H9 (cell line): ENCODE results near the gene STX2. TPM values are rescaled to one million over a fixed set of nuclear protein-coding genes. Genes with fewer than 3 reads are reported as not detected.

Experiments
- DNase-seq: peaks from one replicate; pipeline ENCODE4 v3.0.0-alpha.2; 2017
- H2AFZ ChIP-seq: one replicate; pipeline ENCODE4 v1.6.1; 2013; ENCODE audit warnings: mild to moderate bottlenecking, low read length, control low read depth, moderate library complexity
- H2AK5ac ChIP-seq: 2 replicates; pipeline ENCODE4 v1.6.1; 2013; ENCODE audit warnings: low read length, control low read depth, mixed read lengths; ENCODE audit not compliant: insufficient read length
- H2BK120ac ChIP-seq: one replicate; pipeline ENCODE4 v1.6.1; 2013; ENCODE audit warnings: low read depth, mild to moderate bottlenecking, low read length, control low read depth, inconsistent platforms; ENCODE audit not compliant: poor library complexity, severe bottlenecking
- H2BK12ac ChIP-seq: 2 replicates; pipeline ENCODE4 v1.6.1; 2013; ENCODE audit warnings: low read length, control low read depth, mixed read lengths, low read depth; ENCODE audit not compliant: insufficient read length
- H2BK15ac ChIP-seq: 2 replicates; pipeline ENCODE4 v1.6.1; 2013; ENCODE audit warnings: low read depth, low read length, control low read depth
- H2BK20ac ChIP-seq: one replicate; pipeline ENCODE4 v1.6.1; 2013; ENCODE audit warnings: low read depth, mild to moderate bottlenecking, low read length, control low read depth, inconsistent platforms; ENCODE audit not compliant: poor library complexity, severe bottlenecking
- H2BK5ac ChIP-seq: 2 replicates; pipeline ENCODE4 v1.6.1; 2013; ENCODE audit warnings: low read length, control low read depth, mixed read lengths; ENCODE audit not compliant: insufficient read length
- H3K14ac ChIP-seq: 2 replicates; pipeline ENCODE4 v1.6.1; 2013; ENCODE audit warnings: low read length, control low read depth; ENCODE audit not compliant: insufficient read depth
- H3K18ac ChIP-seq: 2 replicates; pipeline ENCODE4 v1.6.1; 2013; ENCODE audit warnings: low read depth, mild to moderate bottlenecking, mixed read lengths, low read length, control low read depth; ENCODE audit not compliant: insufficient read length
- H3K23ac ChIP-seq: 2 replicates; pipeline ENCODE4 v1.6.1; 2013; ENCODE audit warnings: low read length, control low read depth, mixed read lengths, low read depth; ENCODE audit not compliant: insufficient read length
- H3K23me2 ChIP-seq: 2 replicates; pipeline ENCODE4 v1.6.1; 2013; ENCODE audit warnings: low read depth, mild to moderate bottlenecking, mixed read lengths, low read length, control low read depth; ENCODE audit not compliant: insufficient read length, poor library complexity, severe bottlenecking
- H3K27ac ChIP-seq: 2 replicates; pipeline ENCODE4 v1.5.1; 2013; ENCODE audit warnings: low read length, control low read depth, mixed read lengths, low read depth; ENCODE audit not compliant: insufficient read length
- H3K27me3 ChIP-seq: 2 replicates; pipeline ENCODE4 v1.6.1; 2013; ENCODE audit warnings: low read length, control low read depth, inconsistent platforms; ENCODE audit not compliant: insufficient read depth
- H3K4ac ChIP-seq: 2 replicates; pipeline ENCODE4 v1.6.1; 2013; ENCODE audit warnings: low read depth, mild to moderate bottlenecking, control low read depth, inconsistent platforms, low read length, moderate library complexity
- H3K4me1 ChIP-seq: 2 replicates; pipeline ENCODE4 v1.6.1; 2013; ENCODE audit warnings: low read length, control low read depth, inconsistent platforms; ENCODE audit not compliant: insufficient read depth
- H3K4me2 ChIP-seq: 2 replicates; pipeline ENCODE4 v1.6.1; 2013; ENCODE audit warnings: low read length, control low read depth, mixed read lengths; ENCODE audit not compliant: insufficient read length, insufficient read depth
- H3K56ac ChIP-seq: 2 replicates; pipeline ENCODE4 v1.6.1; 2013; ENCODE audit warnings: low read depth, mild to moderate bottlenecking, mixed read lengths, low read length, control low read depth; ENCODE audit not compliant: insufficient read length
- H3K79me1 ChIP-seq: 2 replicates; pipeline ENCODE4 v1.6.1; 2013; ENCODE audit warnings: low read depth, mild to moderate bottlenecking, moderate library complexity, low read length, control low read depth, inconsistent platforms; ENCODE audit not compliant: insufficient read depth, poor library complexity, severe bottlenecking
- H3K79me2 ChIP-seq: 2 replicates; pipeline ENCODE4 v1.6.1; 2013; ENCODE audit warnings: low read length, control low read depth, inconsistent platforms; ENCODE audit not compliant: insufficient read depth
- H3K9ac ChIP-seq: 2 replicates; pipeline ENCODE4 v1.6.1; 2013; ENCODE audit warnings: low read length, control low read depth, mixed read lengths; ENCODE audit not compliant: insufficient read length; ENCODE audit errors: extremely low read depth
- H3K9me3 ChIP-seq: one replicate; pipeline ENCODE4 v1.6.1; 2013; ENCODE audit warnings: low read depth, low read length, inconsistent platforms; ENCODE audit not compliant: control insufficient read depth
- H3T11ph ChIP-seq: one replicate; pipeline ENCODE4 v1.6.1; 2013; ENCODE audit warnings: mild to moderate bottlenecking, low read length, control low read depth, inconsistent platforms
- H4K20me1 ChIP-seq: one replicate; pipeline ENCODE4 v1.6.1; 2013; ENCODE audit not compliant: control insufficient read depth, insufficient read length, insufficient read depth
- H4K5ac ChIP-seq: 2 replicates; pipeline ENCODE4 v1.6.1; 2013; ENCODE audit warnings: low read depth, mild to moderate bottlenecking, mixed read lengths, low read length, control low read depth; ENCODE audit not compliant: insufficient read length
- H4K8ac ChIP-seq: replicated peaks from 2 replicates; pipeline ENCODE4 v1.6.1; 2013; ENCODE audit warnings: low read length, control low read depth, mixed read lengths, low read depth; ENCODE audit not compliant: insufficient read length
- H4K91ac ChIP-seq: 2 replicates; pipeline ENCODE4 v1.6.1; 2013; ENCODE audit warnings: low read depth, mild to moderate bottlenecking, moderate library complexity, mixed read lengths, low read length, control low read depth; ENCODE audit not compliant: insufficient read length
- H3K27ac Mint-ChIP-seq, 3 experiments: 2 replicates in 2 of 3; 3 replicates in 1 of 3; pipeline ENCODE4 v1.8.0; 2020 to 2021; ENCODE audit warnings: mixed read lengths in 3 of 3, mild to moderate bottlenecking in 1 of 3, moderate library complexity in 1 of 3
- H3K27me3 Mint-ChIP-seq: 2 replicates; pipeline ENCODE4 v1.8.0; 2021; ENCODE audit warnings: low read depth, mild to moderate bottlenecking, moderate library complexity, mixed read lengths
- H3K36me3 Mint-ChIP-seq, 3 experiments: 2 replicates in 2 of 3; 3 replicates in 1 of 3; pipeline ENCODE4 v1.8.0; 2020 to 2021; ENCODE audit warnings: low read depth in 3 of 3, mixed read lengths in 3 of 3; ENCODE audit not compliant: insufficient read depth in 1 of 3
- H3K4me1 Mint-ChIP-seq, 2 experiments: 2 replicates each; pipeline ENCODE4 v1.8.0; 2020; ENCODE audit warnings: mixed read lengths in 2 of 2
- H3K4me3 Mint-ChIP-seq, 2 experiments: 2 replicates in 1 of 2; 3 replicates in 1 of 2; pipeline ENCODE4 v1.8.0; 2020 to 2021; ENCODE audit warnings: mild to moderate bottlenecking in 2 of 2, mixed read lengths in 2 of 2, moderate library complexity in 1 of 2
- H3K9me3 Mint-ChIP-seq, 2 experiments: 2 replicates in 1 of 2; 3 replicates in 1 of 2; pipeline ENCODE4 v1.8.0; 2020; ENCODE audit warnings: mild to moderate bottlenecking in 2 of 2, mixed read lengths in 2 of 2, moderate library complexity in 1 of 2
- WGBS: extraction: QIAGEN DNeasy Blood & Tissue Kit; methylation state at CpG from one replicate; pipeline ENCODE4 v1.1.7; 2013; ENCODE audit warnings: missing lambda C conversion rate, low lambda C conversion rate, mixed read lengths; ENCODE audit not compliant: insufficient read length; ENCODE audit errors: extremely low coverage; 5-methylcytosine and 5-hydroxymethylcytosine counted together
- total RNA-seq: library from RNA; stranded (reverse); gene quantifications from 2 replicates; pipeline ENCODE4 v1.2.1, GENCODE V29; 2021
- TF ChIP-seq, protein P1 (sequence below): fragments of 200-600 bp; sonication (generic); conservative IDR thresholded peaks from 3 replicates; pipeline ENCODE4 v1.8.0; 2021; ENCODE audit warnings: antibody characterized with exemption, mild to moderate bottlenecking

The STX2 gene
- total RNA-seq, 1 experiment from 2014 or later: 19.4 TPM

DNA sequence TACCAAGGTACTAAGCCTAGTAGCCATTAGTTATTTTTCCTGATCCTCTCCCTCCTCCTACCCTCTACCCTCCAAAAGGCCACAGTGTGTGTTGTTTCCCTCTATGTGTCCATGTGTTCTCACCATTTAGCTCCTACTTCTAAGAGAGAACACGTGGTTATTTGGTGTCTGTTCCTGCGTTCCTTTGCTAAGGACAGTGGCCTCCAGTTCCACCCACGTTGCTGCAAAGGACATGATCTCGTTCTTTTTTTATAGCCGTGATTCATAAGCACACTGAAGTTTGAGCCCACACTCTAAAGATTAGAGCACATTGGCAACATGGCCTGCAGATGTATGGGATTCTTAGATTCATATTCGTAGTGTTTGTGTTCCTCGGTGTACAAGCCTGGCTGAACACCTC lies 8.1 kb upstream of the STX2 start:
- H3K27ac Mint-ChIP-seq: no peak overlapping the region; a peak in 1 of 7 replicates
- Histone ChIP-seq H2BK5ac (no peak overlapping the region), H3K4ac (no peak overlapping the region), H3K9ac (no peak overlapping the region), H3K79me2 (no peaks in the 10 kb centered on the region), H3K14ac (no peak overlapping the region), H3T11ph (no peak overlapping the region), H2BK12ac (no peak overlapping the region), H2BK120ac (no peak overlapping the region), H3K4me2 (no peak overlapping the region), H2AFZ (no peak overlapping the region), H4K20me1 (no peaks in the 10 kb centered on the region), H3K79me1 (no peaks in the 10 kb centered on the region), H4K91ac (no peak overlapping the region), H3K56ac (no peak overlapping the region), H4K8ac (no peak overlapping the region), H3K4me1 (peaks cover 5% of the 10 kb centered on the region; the same call in 1 of the 2 replicates), H3K23me2 (no peaks in the 10 kb centered on the region), H2BK15ac (no peak overlapping the region), H3K9me3 (no peaks in the 10 kb centered on the region), H3K18ac (no peak overlapping the region), H3K23ac (no peak overlapping the region), H4K5ac (no peak overlapping the region), H2AK5ac (no peak overlapping the region), H3K27me3 (no peaks in the 10 kb centered on the region), H3K27ac (no peak overlapping the region), H2BK20ac (no peak overlapping the region)
- TF ChIP-seq, protein P1, sequence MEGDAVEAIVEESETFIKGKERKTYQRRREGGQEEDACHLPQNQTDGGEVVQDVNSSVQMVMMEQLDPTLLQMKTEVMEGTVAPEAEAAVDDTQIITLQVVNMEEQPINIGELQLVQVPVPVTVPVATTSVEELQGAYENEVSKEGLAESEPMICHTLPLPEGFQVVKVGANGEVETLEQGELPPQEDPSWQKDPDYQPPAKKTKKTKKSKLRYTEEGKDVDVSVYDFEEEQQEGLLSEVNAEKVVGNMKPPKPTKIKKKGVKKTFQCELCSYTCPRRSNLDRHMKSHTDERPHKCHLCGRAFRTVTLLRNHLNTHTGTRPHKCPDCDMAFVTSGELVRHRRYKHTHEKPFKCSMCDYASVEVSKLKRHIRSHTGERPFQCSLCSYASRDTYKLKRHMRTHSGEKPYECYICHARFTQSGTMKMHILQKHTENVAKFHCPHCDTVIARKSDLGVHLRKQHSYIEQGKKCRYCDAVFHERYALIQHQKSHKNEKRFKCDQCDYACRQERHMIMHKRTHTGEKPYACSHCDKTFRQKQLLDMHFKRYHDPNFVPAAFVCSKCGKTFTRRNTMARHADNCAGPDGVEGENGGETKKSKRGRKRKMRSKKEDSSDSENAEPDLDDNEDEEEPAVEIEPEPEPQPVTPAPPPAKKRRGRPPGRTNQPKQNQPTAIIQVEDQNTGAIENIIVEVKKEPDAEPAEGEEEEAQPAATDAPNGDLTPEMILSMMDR: no peak
- WGBS: no CpG with 5 or more reads among the region's 7 CpGs
- peaks cover 3 to 14% of the 10 kb centered on the region in 2 experiments for H3K9me3 Mint-ChIP-seq
- peaks cover 0 to 4% (median 3%) of the 10 kb centered on the region in 3 experiments; a peak in 3 of 7 replicates for H3K36me3 Mint-ChIP-seq
- peaks cover 16 to 25% of the 10 kb centered on the region in 2 experiments for H3K4me1 Mint-ChIP-seq
- no peak for DNase-seq
- no peak overlapping the region for H3K4me3 Mint-ChIP-seq
- H3K27me3 Mint-ChIP-seq: no peaks in the 10 kb centered on the region
